Measurements from ENCODE around the gene PRTFDC1.
"Not testable (repeated sequence)": the region's sequence is repeated elsewhere in the genome, so short reads cannot be mapped to it uniquely, and the experiment has no call there.

PRTFDC1 gene

GRCh38 chr10:24935504-24936292 lies 16.7 kb downstream of the PRTFDC1 start:
- no peak for DNase-seq (ENCODE audit: low read depth in 2 of 2, low spot score in 1 of 2)

- no peak for DNase-seq (ENCODE audit: low read depth in 2 of 2, low spot score in 1 of 2)
Observed at GRCh38 chr10:24931236-24931635, 21.2 kb downstream of the PRTFDC1 start.

- no peak for DNase-seq (ENCODE audit: low read depth in 2 of 2, low spot score in 1 of 2)
Observed at GRCh38 chr10:24930427-24930826, 22.0 kb downstream of the PRTFDC1 start.

- DNase-seq (ENCODE audit: low read depth in 2 of 2, low spot score in 1 of 2): no peak
Observed at GRCh38 chr10:24929904-24930303, 22.5 kb downstream of the PRTFDC1 start.

GRCh38 chr10:24929056-24929544 lies 23.3 kb downstream of the PRTFDC1 start:
- DNase-seq (ENCODE audit: low read depth in 2 of 2, low spot score in 1 of 2): no peak

GRCh38 chr10:24928163-24928562 lies 24.2 kb downstream of the PRTFDC1 start:
- DNase-seq (ENCODE audit: low read depth in 2 of 2, low spot score in 1 of 2): no peak

GRCh38 chr10:24926557-24926956 lies 25.8 kb downstream of the PRTFDC1 start:
- DNase-seq (ENCODE audit: low read depth in 2 of 2, low spot score in 1 of 2): no peak

- DNase-seq (ENCODE audit: low read depth in 2 of 2, low spot score in 1 of 2): no peak
Observed at GRCh38 chr10:24925799-24926198, 26.6 kb downstream of the PRTFDC1 start.

- DNase-seq (ENCODE audit: low read depth in 2 of 2, low spot score in 1 of 2): not testable (repeated sequence)
Observed at GRCh38 chr10:24924483-24924882, 27.9 kb downstream of the PRTFDC1 start.

- DNase-seq (ENCODE audit: low read depth in 2 of 2, low spot score in 1 of 2): not testable (repeated sequence)
Observed at GRCh38 chr10:24922222-24922868, 30.1 kb downstream of the PRTFDC1 start.

- DNase-seq (ENCODE audit: low read depth in 2 of 2, low spot score in 1 of 2): peak; percentile 12 to 17
Observed at GRCh38 chr10:24920907-24921881, 31.2 kb downstream of the PRTFDC1 start.

- DNase-seq (ENCODE audit: low read depth in 2 of 2, low spot score in 1 of 2): not testable (repeated sequence)
Observed at GRCh38 chr10:24920192-24920591, 32.2 kb downstream of the PRTFDC1 start.

GRCh38 chr10:24919629-24920028 lies 32.8 kb downstream of the PRTFDC1 start:
- DNase-seq (ENCODE audit: low read depth in 2 of 2, low spot score in 1 of 2): not testable (repeated sequence)

- DNase-seq (ENCODE audit: low read depth in 2 of 2, low spot score in 1 of 2): no peak
Observed at GRCh38 chr10:24917979-24918378, 34.4 kb downstream of the PRTFDC1 start.

GRCh38 chr10:24917493-24917892 lies 34.9 kb downstream of the PRTFDC1 start:
- no peak for DNase-seq (ENCODE audit: low read depth in 2 of 2, low spot score in 1 of 2)

- DNase-seq (ENCODE audit: low read depth in 2 of 2, low spot score in 1 of 2): no peak
Observed at GRCh38 chr10:24916365-24916764, 36.0 kb downstream of the PRTFDC1 start.

GRCh38 chr10:24915304-24915703 lies 37.1 kb downstream of the PRTFDC1 start:
- no peak for DNase-seq (ENCODE audit: low read depth in 2 of 2, low spot score in 1 of 2)

- no peak for DNase-seq (ENCODE audit: low read depth in 2 of 2, low spot score in 1 of 2)
Observed at GRCh38 chr10:24914148-24914547, 38.3 kb downstream of the PRTFDC1 start.

GRCh38 chr10:24912215-24912614 lies 40.2 kb downstream of the PRTFDC1 start:
- DNase-seq (ENCODE audit: low read depth in 2 of 2, low spot score in 1 of 2): no peak

GRCh38 chr10:24911029-24911428 lies 41.4 kb downstream of the PRTFDC1 start:
- DNase-seq (ENCODE audit: low read depth in 2 of 2, low spot score in 1 of 2): no peak

- no peak for DNase-seq (ENCODE audit: low read depth in 2 of 2, low spot score in 1 of 2)
Observed at GRCh38 chr10:24910574-24910973, 41.8 kb downstream of the PRTFDC1 start.
